Activated CD8-positive, alpha-beta memory T cell treated with anti-CD3 and anti-CD28 coated beads for 36 hours (primary cell): ENCODE measurements around the gene CCDC34. TPM values are rescaled to one million over a fixed set of nuclear protein-coding genes. Genes with fewer than 3 reads are reported as not detected.

Experiments
- CTCF ChIA-PET: fragments of 350-600 bp; sonication (Branson Sonifier 250); formaldehyde crosslinking; loops from one replicate; lab custom pipeline; 2021; ENCODE audit warnings: antibody characterized with exemption; lab: Charles Lee
- POLR2A ChIA-PET: fragments of 350-600 bp; sonication (Branson Sonifier 250); formaldehyde crosslinking; loops from one replicate; lab custom pipeline; 2021; ENCODE audit warnings: antibody characterized with exemption; lab: Charles Lee
- total RNA-seq, 2 experiments: library from RNA; stranded (reverse); gene quantifications; one replicate each; pipeline ENCODE4 v1.2.3, GENCODE V29; 2021

Gene CCDC34
- 10 to 100 TPM; 22.0 to 25.0 TPM for total RNA-seq

- ChIA-PET CTCF (no interaction called here), POLR2A (interaction anchor here (1.0 kb wide), 1 partner anchor 67 kb away, joined by 5 read pairs; no protein-coding TSS in a partner anchor)
These were observed at the start of gene CCDC34 for GRCh38 chr11:27362749-27363575. CCDC34 (minus strand) TSS chr11:27363215; CDS start chr11:27363194, 21 bp downstream.

GRCh38 chr11:27412192-27412691 lies 49.2 kb upstream of the CCDC34 start:
- ChIA-PET POLR2A (no interaction called here), CTCF (no interaction called here)

- POLR2A ChIA-PET, result no interaction called here
- CTCF ChIA-PET, result no interaction called here
These were observed 48.3 kb upstream of the CCDC34 start for GRCh38 chr11:27411328-27411727.

- ChIA-PET POLR2A (no interaction called here), CTCF (no interaction called here)
These were observed 47.3 kb upstream of the CCDC34 start for GRCh38 chr11:27410272-27410671.

GRCh38 chr11:27409742-27410141 lies 46.7 kb upstream of the CCDC34 start:
- POLR2A ChIA-PET, result no interaction called here
- CTCF ChIA-PET, result no interaction called here

- CTCF ChIA-PET, result no interaction called here
- POLR2A ChIA-PET, result no interaction called here
These were observed 46.0 kb upstream of the CCDC34 start for GRCh38 chr11:27409049-27409448.

GRCh38 chr11:27408246-27408800 lies 45.3 kb upstream of the CCDC34 start:
- POLR2A ChIA-PET, result no interaction called here
- CTCF ChIA-PET, result no interaction called here

GRCh38 chr11:27406498-27407354 lies 43.7 kb upstream of the CCDC34 start:
- ChIA-PET CTCF (no interaction called here), POLR2A (no interaction called here)

- POLR2A ChIA-PET, result no interaction called here
- CTCF ChIA-PET, result no interaction called here
These were observed 42.1 kb upstream of the CCDC34 start for GRCh38 chr11:27405134-27405533.

GRCh38 chr11:27404427-27404826 lies 41.4 kb upstream of the CCDC34 start:
- POLR2A ChIA-PET, result no interaction called here
- CTCF ChIA-PET, result interaction anchor here (0.6 kb wide), 1 partner anchor 41 kb away, joined by 3 read pairs; no protein-coding TSS in a partner anchor

- ChIA-PET POLR2A (no interaction called here), CTCF (no interaction called here)
These were observed 40.2 kb upstream of the CCDC34 start for GRCh38 chr11:27403195-27403594.

- CTCF ChIA-PET, result no interaction called here
- POLR2A ChIA-PET, result no interaction called here
These were observed 39.4 kb upstream of the CCDC34 start for GRCh38 chr11:27402450-27402849.

- ChIA-PET CTCF (no interaction called here), POLR2A (no interaction called here)
These were observed 38.9 kb upstream of the CCDC34 start for GRCh38 chr11:27401833-27402316.

GRCh38 chr11:27401280-27401832 lies 38.3 kb upstream of the CCDC34 start:
- CTCF ChIA-PET, result no interaction called here
- POLR2A ChIA-PET, result no interaction called here

GRCh38 chr11:27398400-27398770 lies 35.4 kb upstream of the CCDC34 start:
- POLR2A ChIA-PET, result no interaction called here
- CTCF ChIA-PET, result no interaction called here

GRCh38 chr11:27397624-27398399 lies 34.8 kb upstream of the CCDC34 start:
- POLR2A ChIA-PET, result no interaction called here

GRCh38 chr11:27396259-27396839 lies 33.3 kb upstream of the CCDC34 start:
- ChIA-PET CTCF (no interaction called here), POLR2A (no interaction called here)

More at GRCh38 chr11:27397624-27398399, 34.8 kb upstream of the CCDC34 start:
- CTCF ChIA-PET, result no interaction called here

GRCh38 chr11:27395556-27396258 lies 32.7 kb upstream of the CCDC34 start:
- ChIA-PET CTCF (no interaction called here), POLR2A (no interaction called here)
